Body of pancreas (tissue), 4 donors: ENCODE measurements around the gene SLC49A4. TPM values are rescaled to one million over a fixed set of nuclear protein-coding genes. Genes with fewer than 3 reads are reported as not detected.
A peak's percentile ranks its signal among the peaks of the same experiment; 100 is the strongest.

Source experiments
- ATAC-seq: fragments of 150-250 bp; one replicate; pipeline ENCODE4 v1.9.1; 2016
- DNase-seq, 4 donors: peaks; one replicate each; pipeline ENCODE4 v3.0.0-alpha.2; 2019
- H3K27ac ChIP-seq, 4 donors: fragments of 200-600 bp; sonication (generic); 1 replicate in 3 of 4; 2 replicates in 1 of 4; pipeline versions ENCODE4 v1.5.1 to v1.6.1; 2016 to 2019; ENCODE audit warnings: mild to moderate bottlenecking in 1 of 4, mixed read lengths in 1 of 4, moderate library complexity in 1 of 4
- H3K27me3 ChIP-seq, 2 donors: fragments of 200-600 bp; sonication (generic); one replicate each; pipeline ENCODE4 v1.6.0; 2016; ENCODE audit warnings: mild to moderate bottlenecking in 1 of 2
- H3K36me3 ChIP-seq, 2 donors: fragments of 200-600 bp; sonication (generic); replicated peaks in 1 of 2; 2 replicates each; pipeline ENCODE4 v1.5.1; 2016; ENCODE audit warnings: low read depth in 2 of 2; ENCODE audit not compliant: insufficient read depth in 1 of 2
- H3K4me1 ChIP-seq: fragments of 200-600 bp; sonication (generic); one replicate; pipeline ENCODE4 v1.6.0; 2016
- H3K4me3 ChIP-seq, 2 donors: fragments of 200-600 bp; sonication (generic); 1 replicate in 1 of 2; 2 replicates in 1 of 2; pipeline ENCODE4 v1.5.1; 2016 to 2019
- H3K9me3 ChIP-seq, 3 donors: fragments of 200-600 bp; sonication (generic); 1 replicate in 2 of 3; 2 replicates in 1 of 3; pipeline ENCODE4 v1.5.1; 2016
- CTCF ChIP-seq, 7 experiments: fragments of 450-650 bp in 4 of 7; fragments of 200-600 bp in 3 of 7; sonication (generic) in 3 of 7; IDR thresholded peaks; one replicate each; pipeline ENCODE4 v1.5.1; 2016 to 2019; ENCODE audit warnings: antibody characterized with exemption in 7 of 7
- POLR2A ChIP-seq, 3 donors: fragments of 450-650 bp; IDR thresholded peaks; one replicate each; pipeline ENCODE4 v1.6.1; 2016; ENCODE audit warnings: antibody characterized with exemption in 3 of 3, mild to moderate bottlenecking in 2 of 3
- WGBS, 2 donors: methylation state at CpG; one replicate each; pipeline ENCODE4 v1.1.5; 2017; 5-methylcytosine and 5-hydroxymethylcytosine counted together
- intact Hi-C: fragments of 100-400 bp; cut with DNase I; formaldehyde crosslinking; loops from one replicate; pipeline ENCODE4 v1.15.1; 2023
- total RNA-seq, 2 donors: library from RNA; depleted of rRNA; stranded (reverse); fragments of >200 nt; gene quantifications; one replicate each; pipeline ENCODE4 v1.1.0, GENCODE V29; 2016

SLC49A4 gene
- total RNA-seq, 2 donors from 2014 or later, result 20.8 to 23.6 TPM

GRCh38 chr3:122766430-122766829, 28.4 kb upstream of the SLC49A4 start:
- no peaks in the 10 kb centered on the region for H3K9me3 ChIP-seq
- intact Hi-C loops, result no loop called here
- no peaks in the 10 kb centered on the region for H3K27me3 ChIP-seq
- DNase-seq (no peak), ATAC-seq (no peak)
- TF ChIP-seq CTCF (IDR thresholded peaks at IDR 0.05) (no peak), POLR2A (IDR thresholded peaks at IDR 0.05) (no peak)
- no peaks in the 10 kb centered on the region for H3K36me3 ChIP-seq
- no peak overlapping the region for H3K4me3 ChIP-seq
- no peak overlapping the region for H3K27ac ChIP-seq
- peaks cover 14% of the 10 kb centered on the region for H3K4me1 ChIP-seq
- 90 to 98% methylated on average over 3 of the region's 3 CpGs for WGBS, 2 donors

- intact Hi-C loops, result no loop called here
- 87 to 90% methylated on average over 3 of the region's 3 CpGs for WGBS, 2 donors
- ATAC-seq (no peak), DNase-seq (no peak)
- H3K27me3 ChIP-seq, result no peaks in the 10 kb centered on the region
- peaks cover 3% of the 10 kb centered on the region for H3K4me1 ChIP-seq
- H3K9me3 ChIP-seq, result no peaks in the 10 kb centered on the region
- no peaks in the 10 kb centered on the region for H3K36me3 ChIP-seq
- no peak overlapping the region for H3K4me3 ChIP-seq
- H3K27ac ChIP-seq, result peak overlapping the region in 1 of 4 donors; percentile 59
- TF ChIP-seq POLR2A (IDR thresholded peaks at IDR 0.05), result no peak
- TF ChIP-seq CTCF (IDR thresholded peaks at IDR 0.05), result no peak
These were observed 27.1 kb upstream of the SLC49A4 start for GRCh38 chr3:122767540-122768372.

GRCh38 chr3:122770521-122771202, 24.2 kb upstream of the SLC49A4 start:
- H3K36me3 ChIP-seq, result no peaks in the 10 kb centered on the region
- no peaks in the 10 kb centered on the region for H3K27me3 ChIP-seq
- ATAC-seq (no peak), DNase-seq (no peak)
- H3K9me3 ChIP-seq, result no peaks in the 10 kb centered on the region
- WGBS, 2 donors, result 87 to 90% methylated on average over 5 of the region's 5 CpGs
- no peak overlapping the region for H3K4me3 ChIP-seq
- intact Hi-C loops, result no loop called here
- TF ChIP-seq POLR2A (IDR thresholded peaks at IDR 0.05) (no peak), CTCF (IDR thresholded peaks at IDR 0.05) (no peak)
- no peaks in the 10 kb centered on the region for H3K4me1 ChIP-seq
- H3K27ac ChIP-seq, result peak overlapping the region in 1 of 4 donors; percentile 36

- no peaks in the 10 kb centered on the region for H3K27me3 ChIP-seq
- no peak for TF ChIP-seq POLR2A (IDR thresholded peaks at IDR 0.05)
- TF ChIP-seq CTCF (IDR thresholded peaks at IDR 0.05), result no peak
These were observed 22.0 kb upstream of the SLC49A4 start for GRCh38 chr3:122772827-122773226.

More at GRCh38 chr3:122772827-122773226, 22.0 kb upstream of the SLC49A4 start:
- Histone ChIP-seq H3K4me3 (no peak overlapping the region), H3K9me3 (no peaks in the 10 kb centered on the region), H3K36me3 (no peaks in the 10 kb centered on the region), H3K4me1 (no peaks in the 10 kb centered on the region), H3K27ac (no peak overlapping the region)
- intact Hi-C loops, result no loop called here
- WGBS, 2 donors, result 88 to 97% methylated on average over 1 of the region's 1 CpG
- ATAC-seq (no peak), DNase-seq (no peak)
